Measurements from ENCODE around the gene ZNF326.

The ZNF326 gene

GRCh38 chr1:90043586-90043985 lies 48.7 kb downstream of the ZNF326 start:
- Histone ChIP-seq H3K27me3 (ENCODE audit: low read length) (no peaks in the 10 kb centered on the region), H3K4me2 (ENCODE audit: low read depth, low read length, poor library complexity, severe bottlenecking) (no peak overlapping the region), H3K9me2 (replicated peaks; ENCODE audit: insufficient read depth, low read length) (no peaks in the 10 kb centered on the region), H3K9ac (ENCODE audit: low read length) (no peak overlapping the region), H3K36me3 (ENCODE audit: low read length) (no peaks in the 10 kb centered on the region), H4K20me1 (ENCODE audit: low read depth, low read length) (no peaks in the 10 kb centered on the region), H3F3A (ENCODE audit: insufficient read depth) (no peaks in the 10 kb centered on the region), H2AFZ (ENCODE audit: low read depth, low read length, severe bottlenecking) (no peak overlapping the region), H3K79me2 (ENCODE audit: insufficient read depth, low read length) (no peaks in the 10 kb centered on the region), H3K9me3 (ENCODE audit: insufficient read depth, low read length) (no peaks in the 10 kb centered on the region), H3K4me3 (ENCODE audit: insufficient read depth, low read length, poor library complexity, severe bottlenecking) (no peak overlapping the region), H3K27ac (ENCODE audit: low read depth, low read length) (no peak overlapping the region)
- TF ChIP-seq CTCF (IDR thresholded peaks at IDR 0.05; ENCODE audit: insufficient read depth, low read length, poor library complexity, severe bottlenecking), result no peak
- no peak for TF ChIP-seq EZH2phosphoT487 (conservative IDR thresholded peaks at IDR 0.05; ENCODE audit: low read length)

- H3K9me2 ChIP-seq (replicated peaks; ENCODE audit: insufficient read depth, low read length), result no peaks in the 10 kb centered on the region
- H3K4me2 ChIP-seq (ENCODE audit: low read depth, low read length, poor library complexity, severe bottlenecking), result no peak overlapping the region
- no peak overlapping the region for H3K27ac ChIP-seq (ENCODE audit: low read depth, low read length)
- no peaks in the 10 kb centered on the region for H3K36me3 ChIP-seq (ENCODE audit: low read length)
- no peaks in the 10 kb centered on the region for H3K79me2 ChIP-seq (ENCODE audit: insufficient read depth, low read length)
- H2AFZ ChIP-seq (ENCODE audit: low read depth, low read length, severe bottlenecking), result no peak overlapping the region
- no peak overlapping the region for H3K4me3 ChIP-seq (ENCODE audit: insufficient read depth, low read length, poor library complexity, severe bottlenecking)
- H3K27me3 ChIP-seq (ENCODE audit: low read length), result no peaks in the 10 kb centered on the region
- H3K9me3 ChIP-seq (ENCODE audit: insufficient read depth, low read length), result no peaks in the 10 kb centered on the region
- no peaks in the 10 kb centered on the region for H3F3A ChIP-seq (ENCODE audit: insufficient read depth)
- TF ChIP-seq CTCF (IDR thresholded peaks at IDR 0.05; ENCODE audit: insufficient read depth, low read length, poor library complexity, severe bottlenecking), result no peak
- TF ChIP-seq EZH2phosphoT487 (conservative IDR thresholded peaks at IDR 0.05; ENCODE audit: low read length), result no peak
- H4K20me1 ChIP-seq (ENCODE audit: low read depth, low read length), result no peaks in the 10 kb centered on the region
- no peak overlapping the region for H3K9ac ChIP-seq (ENCODE audit: low read length)
Measured at GRCh38 chr1:90044346-90044745, 49.4 kb downstream of the ZNF326 start.

- Histone ChIP-seq H3K9me2 (replicated peaks; ENCODE audit: insufficient read depth, low read length) (no peaks in the 10 kb centered on the region), H3K4me2 (ENCODE audit: low read depth, low read length, poor library complexity, severe bottlenecking) (no peak overlapping the region), H2AFZ (ENCODE audit: low read depth, low read length, severe bottlenecking) (no peak overlapping the region), H3K4me3 (ENCODE audit: insufficient read depth, low read length, poor library complexity, severe bottlenecking) (no peak overlapping the region), H3K27ac (ENCODE audit: low read depth, low read length) (no peak overlapping the region), H3K36me3 (ENCODE audit: low read length) (no peaks in the 10 kb centered on the region), H4K20me1 (ENCODE audit: low read depth, low read length) (no peaks in the 10 kb centered on the region), H3F3A (ENCODE audit: insufficient read depth) (no peaks in the 10 kb centered on the region), H3K79me2 (ENCODE audit: insufficient read depth, low read length) (no peaks in the 10 kb centered on the region), H3K27me3 (ENCODE audit: low read length) (no peaks in the 10 kb centered on the region), H3K9me3 (ENCODE audit: insufficient read depth, low read length) (no peaks in the 10 kb centered on the region), H3K9ac (ENCODE audit: low read length) (no peak overlapping the region)
- TF ChIP-seq CTCF (IDR thresholded peaks at IDR 0.05; ENCODE audit: insufficient read depth, low read length, poor library complexity, severe bottlenecking) (peak; percentile 48), EZH2phosphoT487 (conservative IDR thresholded peaks at IDR 0.05; ENCODE audit: low read length) (no peak)
Measured at GRCh38 chr1:90045853-90046563, 51.1 kb downstream of the ZNF326 start.
